GM19467 (cell line): Measurements from ENCODE around the gene ADAM12.
"Not testable (repeated sequence)": the region's sequence is repeated elsewhere in the genome, so short reads cannot be mapped to it uniquely, and the experiment has no call there.

Experiments
- ATAC-seq: cut with Tn5 transposase; IDR thresholded peaks from one replicate; pipeline ENCODE4 v1.9.1; 2021; ENCODE audit warnings: mild to moderate bottlenecking, moderate library complexity; ENCODE audit not compliant: unreplicated experiment

The ADAM12 gene

DNA sequence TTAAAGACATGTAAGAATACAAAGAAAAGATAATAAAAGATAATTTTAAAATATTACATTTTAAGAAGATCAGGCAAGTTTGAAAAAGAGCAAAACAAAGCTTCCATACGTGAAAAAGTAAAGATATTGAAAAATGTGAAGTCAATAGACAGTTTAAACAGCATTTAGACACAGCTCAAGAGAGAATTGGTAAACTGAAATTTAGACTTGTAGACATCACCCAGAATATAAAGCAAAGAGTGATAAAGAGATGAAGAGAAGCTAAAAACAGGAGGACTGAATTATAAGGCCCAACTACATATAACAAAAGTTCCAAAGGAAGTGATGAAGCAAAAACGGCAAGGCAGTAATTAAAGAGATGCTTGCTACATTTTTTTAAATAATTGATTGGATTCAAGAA, 13.8 kb downstream of the ADAM12 start:
- ATAC-seq = no peak

DNA sequence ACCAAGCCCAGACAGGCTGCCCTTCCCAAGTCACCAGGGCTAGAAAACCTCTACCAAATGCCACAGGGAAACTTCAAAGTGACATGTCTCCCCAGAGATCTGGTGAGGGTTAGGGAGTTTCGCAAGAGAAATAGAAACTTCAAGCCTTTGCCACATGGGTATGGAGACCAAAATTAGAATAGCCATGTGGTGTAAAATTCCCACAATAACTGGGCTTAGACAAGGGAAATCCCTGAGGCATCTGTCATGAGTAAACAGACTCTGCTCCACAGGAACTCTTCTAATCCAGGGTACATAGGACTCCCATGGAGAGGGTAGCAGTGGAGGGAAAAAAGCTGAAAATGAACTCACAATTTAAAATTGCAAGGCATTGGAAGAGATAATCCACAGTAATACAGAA, 14.3 kb downstream of the ADAM12 start:
- no peak for ATAC-seq

DNA sequence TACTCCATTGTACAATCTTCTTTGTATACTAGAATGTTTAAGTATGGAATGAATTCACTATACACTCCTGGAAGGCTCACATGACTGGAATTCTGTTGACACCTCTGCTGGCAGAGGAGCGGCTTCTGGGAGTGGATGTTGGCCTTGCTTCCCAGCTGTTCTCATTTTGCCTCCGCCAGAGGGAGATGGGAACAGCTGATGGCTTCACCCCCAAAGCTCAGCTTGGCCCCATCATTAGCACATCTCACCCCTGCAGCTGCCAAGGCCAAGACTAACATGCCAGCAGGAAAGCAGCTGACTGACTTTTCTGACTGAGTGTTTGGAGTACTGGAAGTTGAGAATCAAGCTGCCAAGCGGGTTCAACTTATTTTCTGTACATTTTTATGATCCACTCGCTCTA, 15.1 kb downstream of the ADAM12 start:
- ATAC-seq = no peak

DNA sequence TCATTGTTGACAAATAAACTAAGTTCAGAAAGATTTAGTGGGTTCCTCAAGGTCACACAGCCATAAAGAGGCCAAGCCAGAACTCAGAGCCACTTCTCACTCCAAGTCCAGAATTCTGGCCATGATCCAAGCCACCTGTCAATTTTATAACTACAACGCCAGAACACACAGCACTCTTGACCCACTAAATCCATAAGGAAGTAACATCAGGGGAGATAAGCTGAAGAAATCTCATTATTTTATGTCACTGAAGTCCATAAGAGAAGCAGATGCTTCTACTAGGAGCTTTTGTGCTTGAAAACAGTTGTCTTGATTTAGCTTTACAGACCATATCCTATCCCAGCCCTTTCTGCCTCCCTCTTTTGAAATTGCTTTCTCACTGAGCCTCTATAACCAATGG, 15.9 kb downstream of the ADAM12 start:
- ATAC-seq = no peak

DNA sequence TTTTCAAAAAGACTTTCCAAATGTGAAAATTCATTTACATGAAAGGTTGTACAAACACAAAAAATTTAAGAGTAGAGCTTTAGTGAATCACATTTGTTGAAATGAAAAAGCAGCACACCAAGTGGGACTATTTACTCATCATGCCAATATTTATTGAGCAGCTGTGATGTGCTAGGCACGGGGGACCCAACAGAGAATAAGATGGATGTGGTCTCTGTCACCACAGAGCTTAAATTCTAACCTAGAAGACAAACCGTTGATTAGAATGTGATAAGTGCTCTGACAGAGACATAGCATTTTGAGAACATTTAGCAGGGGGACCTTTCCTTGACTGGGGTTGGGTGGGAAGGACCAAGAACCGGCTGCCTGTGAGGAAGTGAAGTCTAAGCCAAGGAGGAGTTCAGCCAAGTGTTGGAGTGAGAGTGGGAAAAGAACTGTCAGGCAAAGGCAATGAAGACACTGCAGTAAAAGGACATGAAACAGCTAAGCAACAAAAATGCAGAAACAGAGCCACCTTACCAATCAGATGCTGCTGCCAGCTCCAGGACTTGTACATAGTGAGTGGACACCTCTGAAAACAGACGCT, 19.1 kb downstream of the ADAM12 start:
- ATAC-seq = no peak

DNA sequence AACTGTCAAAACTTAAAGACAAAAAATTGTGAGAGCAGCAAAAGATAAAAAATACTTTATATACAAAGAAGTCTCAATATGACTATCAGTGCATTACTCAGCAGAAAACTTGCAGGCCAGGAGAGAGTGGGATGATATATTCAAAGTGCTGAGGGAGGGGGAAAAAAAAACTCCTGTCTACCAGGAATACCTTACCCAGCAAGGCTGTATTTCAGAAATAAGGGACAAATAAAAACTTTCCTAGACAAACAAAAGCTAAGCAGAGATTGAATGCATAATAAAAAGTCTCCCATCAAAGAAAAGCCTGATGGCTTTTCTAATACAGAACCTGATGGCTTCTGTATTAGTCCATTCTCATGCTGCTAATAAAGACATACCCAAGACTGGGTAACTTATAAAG, 31.1 kb downstream of the ADAM12 start:
- no peak for ATAC-seq

DNA sequence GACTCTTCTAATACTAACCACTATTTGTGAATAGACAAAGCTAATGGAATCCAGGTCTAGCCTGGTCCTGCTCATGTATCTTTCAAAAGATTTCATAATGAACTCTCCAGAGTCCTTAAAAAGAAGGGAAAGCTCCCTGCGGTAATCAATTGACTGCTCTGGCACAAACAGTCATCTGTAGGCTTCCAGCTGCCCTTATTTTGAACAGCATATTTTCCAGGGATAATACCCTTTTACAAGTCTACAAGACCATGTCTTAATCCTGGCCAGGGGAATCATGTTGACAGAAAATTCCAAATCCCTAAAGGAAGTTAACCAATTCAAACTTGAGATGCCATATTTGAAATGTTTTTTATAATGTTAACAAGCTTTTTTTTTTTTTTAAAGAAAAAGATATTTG, 34.6 kb downstream of the ADAM12 start:
- no peak for ATAC-seq

DNA sequence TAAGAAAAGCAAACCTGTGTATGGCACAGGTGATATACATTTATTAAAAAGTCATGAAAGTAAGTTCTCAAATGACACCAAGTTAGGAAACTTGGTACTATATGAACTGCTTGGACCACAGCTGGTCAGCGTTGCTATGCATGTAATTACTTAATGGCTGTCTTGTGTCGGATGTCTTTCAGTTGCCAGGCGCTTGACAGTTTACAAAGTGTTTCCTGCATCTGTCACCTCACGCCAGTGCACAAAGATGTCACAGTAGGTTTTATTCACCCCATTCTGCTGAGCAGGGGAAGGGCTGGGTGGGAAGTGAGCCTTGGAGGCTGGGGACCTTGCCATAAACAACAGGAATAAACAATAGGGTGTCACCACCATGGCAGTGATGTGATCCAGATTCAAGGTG, 35.8 kb downstream of the ADAM12 start:
- no peak for ATAC-seq

DNA sequence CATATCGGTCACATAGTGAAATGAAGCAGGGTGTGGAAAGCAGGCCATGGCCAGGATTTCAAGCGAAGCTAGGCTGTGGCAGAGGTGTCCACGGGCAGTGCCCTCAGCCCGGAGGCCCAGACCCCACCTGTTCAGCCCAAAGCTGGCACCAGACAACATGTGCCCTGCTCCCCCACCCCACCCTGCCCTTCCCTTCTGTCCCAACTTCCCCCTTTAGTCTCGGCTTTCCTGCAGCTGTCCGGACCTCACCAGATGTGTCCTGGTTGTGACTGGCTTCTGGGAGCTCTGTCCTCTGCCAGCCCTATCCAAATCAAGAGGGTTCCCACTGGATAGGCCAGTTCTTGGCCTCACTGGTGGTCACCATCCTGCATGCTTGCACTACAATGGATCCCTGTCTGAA, 37.3 kb downstream of the ADAM12 start:
- no peak for ATAC-seq

DNA sequence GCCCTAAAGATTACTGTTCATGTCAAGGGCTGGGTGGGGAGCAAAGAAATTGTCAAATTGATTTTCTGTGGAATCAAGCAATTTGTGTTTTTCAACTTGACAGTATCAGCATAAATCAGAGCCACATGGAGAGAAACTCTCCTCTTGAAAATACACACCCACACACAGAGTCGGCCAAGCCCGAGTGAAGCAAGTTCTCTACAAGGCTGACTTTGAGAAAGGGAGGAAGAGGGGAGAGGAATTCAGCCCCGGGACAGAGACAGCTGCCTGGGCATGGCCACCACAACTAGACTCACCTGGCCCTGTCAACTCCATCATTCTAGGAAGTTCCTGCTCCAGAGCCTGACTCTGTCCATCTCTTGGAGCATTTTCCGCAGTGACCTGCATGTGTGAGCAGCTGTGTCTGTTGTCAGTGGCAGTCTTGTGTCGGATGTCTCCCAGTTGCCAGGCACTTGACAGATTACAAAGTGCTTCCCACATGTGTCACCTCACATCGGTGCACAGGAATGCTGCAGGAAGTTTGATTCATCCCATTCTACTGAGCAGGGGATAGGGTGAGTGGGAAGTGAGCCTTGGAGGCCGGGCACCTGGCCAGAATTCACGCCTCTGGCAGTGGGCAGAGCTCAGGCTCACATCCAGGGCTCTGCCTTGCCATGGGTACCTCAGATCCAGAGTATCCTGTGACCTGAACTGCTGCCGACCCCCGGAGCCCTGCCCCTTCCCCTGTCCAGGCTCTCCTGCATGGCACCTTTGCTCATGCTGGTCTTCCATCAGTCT, 37.9 kb downstream of the ADAM12 start:
- no peak for ATAC-seq

DNA sequence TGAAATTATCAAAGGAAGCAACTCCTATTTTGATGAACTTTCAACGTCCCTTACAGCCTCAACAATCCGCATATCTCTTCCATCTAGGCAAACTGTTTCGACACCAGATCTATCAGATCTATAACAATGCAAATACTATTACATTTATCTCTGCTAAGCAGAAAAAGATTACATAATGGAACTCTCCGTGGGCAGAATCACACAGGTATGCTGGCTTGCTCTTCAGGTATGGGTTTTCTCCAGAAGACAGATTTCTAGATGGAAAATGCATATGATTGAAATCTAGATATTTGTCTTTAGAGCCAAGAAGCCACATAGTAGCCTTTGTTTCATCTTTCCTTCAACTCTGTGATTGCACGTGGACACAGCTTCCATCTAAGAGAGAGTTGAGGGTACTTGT, 38.6 kb downstream of the ADAM12 start:
- ATAC-seq = no peak

DNA sequence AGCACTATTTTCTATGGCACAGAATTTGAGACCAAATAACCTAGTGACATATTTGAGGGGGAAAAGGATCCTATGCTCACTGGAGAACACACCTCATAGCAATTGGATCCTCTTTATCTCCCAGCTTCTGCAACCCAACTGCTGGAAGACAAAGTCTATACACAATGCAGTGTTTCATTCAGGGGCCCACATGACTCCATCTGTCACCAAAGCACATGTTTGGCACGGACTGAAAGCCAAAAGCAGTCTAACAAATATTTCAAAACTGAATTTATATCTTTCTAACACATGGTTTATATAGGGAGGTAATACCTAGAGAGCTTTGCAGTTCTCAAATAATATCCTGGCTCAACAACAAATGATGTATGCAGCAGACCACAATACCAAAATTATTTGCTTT, 39.2 kb downstream of the ADAM12 start:
- ATAC-seq = no peak

DNA sequence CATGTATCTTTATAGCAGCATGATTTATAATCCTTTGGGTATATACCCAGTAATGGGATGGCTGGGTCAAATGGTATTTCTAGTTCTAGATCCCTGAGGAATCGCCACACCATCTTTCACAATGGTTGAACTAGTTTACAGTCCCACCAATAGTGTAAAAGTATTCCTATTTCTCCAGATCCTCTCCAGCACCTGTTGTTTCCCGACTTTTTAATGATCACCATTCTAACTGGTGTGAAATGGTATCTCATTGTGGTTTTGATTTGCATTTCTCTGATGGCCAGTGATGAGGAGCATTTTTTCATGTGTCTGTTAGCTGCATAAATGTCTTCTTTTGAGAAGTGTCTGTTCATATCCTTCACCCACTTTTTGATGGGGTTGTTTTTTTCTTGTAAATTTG, 44.8 kb downstream of the ADAM12 start:
- ATAC-seq = not testable (repeated sequence)

DNA sequence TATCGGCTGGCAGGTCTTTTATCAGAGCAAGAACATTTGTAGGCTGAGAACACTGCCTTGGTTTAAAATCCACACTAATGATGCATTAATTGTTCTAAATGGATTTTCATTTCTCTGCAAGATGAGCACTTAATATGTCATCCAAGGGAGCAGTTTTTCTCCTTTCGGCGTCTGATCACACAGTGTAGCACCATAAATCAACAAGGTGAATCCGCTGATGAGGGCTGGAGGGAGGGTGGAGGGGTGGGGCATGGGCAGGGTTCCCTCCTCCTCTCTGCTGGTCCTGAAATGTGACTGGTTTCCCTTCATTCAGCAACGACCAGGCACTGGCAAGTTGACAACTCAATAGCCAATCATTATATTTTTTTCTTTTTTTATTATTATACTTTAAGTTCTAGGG, 45.6 kb downstream of the ADAM12 start:
- no peak for ATAC-seq

DNA sequence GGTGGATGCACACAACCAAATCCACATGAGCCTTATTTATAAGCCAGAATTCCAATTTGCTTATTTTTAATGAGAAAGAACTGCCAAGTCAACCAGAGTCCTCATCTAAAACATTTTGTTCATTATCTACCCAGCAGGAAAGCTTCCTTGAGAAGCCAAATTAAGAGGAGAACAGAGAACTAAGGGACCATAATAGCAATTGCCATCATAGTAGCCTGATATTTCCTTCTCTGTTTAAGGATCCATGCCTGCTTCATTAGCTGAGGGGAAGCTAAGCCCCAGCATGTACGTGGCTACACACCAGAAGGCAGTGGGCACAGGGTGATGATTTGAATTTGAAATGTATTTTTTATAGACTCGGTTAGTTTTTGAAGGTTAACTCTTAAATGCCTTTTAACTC, 46.8 kb downstream of the ADAM12 start:
- ATAC-seq = no peak

DNA sequence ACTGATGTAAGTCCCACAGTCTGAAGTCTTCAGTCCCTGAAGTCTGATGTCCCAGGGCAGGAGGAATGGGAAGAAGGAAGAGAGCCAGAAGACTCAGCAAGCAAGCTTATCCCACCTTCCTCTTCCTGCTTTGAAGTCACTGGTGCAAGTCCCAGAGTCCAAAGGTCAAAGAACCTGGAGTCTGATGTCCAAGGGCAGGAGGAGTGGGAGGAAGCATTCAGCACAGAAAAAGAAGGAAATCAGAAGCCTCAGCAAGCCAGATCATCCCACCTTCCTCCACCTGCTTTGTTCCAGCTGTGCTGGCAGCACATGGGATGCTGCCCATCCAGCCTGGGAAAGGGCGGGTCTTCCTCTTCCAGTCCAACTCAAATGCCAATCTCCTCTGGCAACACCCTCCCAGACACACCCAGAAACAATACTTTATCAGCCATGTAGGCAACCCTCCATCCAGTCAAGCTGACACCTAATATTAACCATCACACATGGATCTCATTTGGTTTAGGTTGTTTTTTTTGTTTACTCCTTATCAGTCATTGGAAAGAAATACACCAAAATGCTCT, 50.9 kb downstream of the ADAM12 start:
- no peak for ATAC-seq

DNA sequence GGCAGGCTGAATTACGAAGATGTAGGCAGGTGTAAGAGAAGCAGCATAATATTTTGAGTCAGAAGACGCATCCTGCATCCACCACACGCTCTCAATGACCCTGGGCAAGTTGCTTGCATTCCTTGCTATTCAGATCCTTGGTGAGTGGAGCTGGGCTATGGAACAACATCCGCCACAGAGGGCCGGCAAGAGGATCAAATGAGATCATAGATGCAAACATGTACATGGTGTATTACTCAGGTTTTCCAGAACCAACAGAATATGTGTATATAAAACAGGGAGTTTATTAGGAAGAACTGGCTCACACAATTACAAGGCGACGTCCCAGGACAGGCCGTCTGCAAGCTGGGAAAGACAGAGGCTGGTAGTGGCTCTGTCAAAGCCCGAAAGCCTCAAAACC, 51.5 kb downstream of the ADAM12 start:
- no peak for ATAC-seq

DNA sequence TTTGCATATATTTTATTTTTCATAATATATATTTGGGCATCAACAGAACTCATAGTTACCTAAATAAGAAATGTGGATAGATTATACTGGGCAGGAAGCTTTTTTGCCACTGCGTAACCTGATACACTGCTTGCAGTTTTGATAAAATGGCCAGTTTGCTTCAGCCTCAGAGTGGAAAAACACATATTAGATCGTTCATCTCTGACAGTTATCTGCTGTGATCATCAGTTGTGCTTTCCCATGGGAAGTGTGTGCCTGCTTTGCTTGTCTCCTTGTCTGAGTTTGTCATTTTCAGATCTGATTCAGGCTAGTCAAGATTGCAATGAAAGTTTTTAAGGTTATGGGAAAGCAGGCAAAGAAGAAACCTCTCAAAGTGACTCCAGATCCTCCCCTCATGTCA, 54.0 kb downstream of the ADAM12 start:
- ATAC-seq = no peak

DNA sequence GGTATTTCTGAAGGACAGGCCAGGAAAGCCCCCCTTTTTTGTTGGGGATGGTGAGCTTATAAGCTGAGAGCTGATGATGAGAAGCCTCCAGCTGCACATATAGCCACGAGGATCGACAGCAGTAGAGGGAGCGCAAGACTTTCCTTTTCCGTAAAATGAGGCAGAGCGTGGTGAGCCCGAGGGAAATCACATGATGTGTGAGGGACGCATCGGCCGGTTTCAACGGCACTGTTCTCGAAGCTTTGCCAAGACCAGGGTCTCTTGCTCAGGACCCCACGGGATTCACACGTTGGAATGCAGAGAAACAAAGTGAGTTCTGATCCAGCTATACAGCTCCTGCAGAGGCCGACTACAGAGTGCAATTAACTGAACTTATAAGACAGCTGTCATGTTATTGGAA, 55.7 kb downstream of the ADAM12 start:
- ATAC-seq = no peak

DNA sequence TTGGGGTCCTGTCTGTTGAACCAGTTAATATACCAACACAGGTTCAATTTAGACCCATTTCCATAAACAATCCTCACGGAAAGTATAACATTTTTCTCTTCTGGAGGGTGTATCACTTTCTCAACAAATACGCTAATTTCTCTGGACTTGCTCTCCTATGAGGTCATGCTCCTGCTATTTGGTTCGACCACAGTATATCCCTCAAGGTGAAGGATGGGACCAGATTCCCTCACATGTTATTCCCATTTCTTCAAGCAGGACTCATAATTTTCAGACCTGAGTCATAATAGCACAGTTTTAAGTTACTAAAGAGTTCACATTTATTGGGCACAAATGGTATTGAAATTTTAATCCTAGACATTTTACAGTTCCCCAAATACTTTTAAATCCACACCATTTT, 57.2 kb downstream of the ADAM12 start:
- no peak for ATAC-seq

DNA sequence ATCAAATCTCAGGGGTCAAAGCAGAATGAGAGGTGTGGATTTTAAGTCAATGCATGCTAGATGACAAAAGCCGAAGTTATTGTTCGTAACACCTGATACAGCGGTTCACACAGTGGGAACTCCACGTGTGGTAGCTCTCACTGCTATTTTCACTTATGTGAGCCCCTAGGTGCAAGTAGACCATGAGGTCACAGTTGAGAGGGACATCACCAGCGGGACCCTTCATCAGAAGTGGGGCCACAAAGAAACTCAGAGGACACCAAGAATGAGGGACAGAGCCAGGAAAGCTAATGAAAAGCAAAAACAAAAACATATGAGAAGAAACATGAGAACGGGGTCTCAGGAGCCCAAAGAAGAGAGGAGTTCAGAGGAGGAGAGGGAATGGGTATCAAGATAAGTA, 63.5 kb downstream of the ADAM12 start:
- no peak for ATAC-seq

DNA sequence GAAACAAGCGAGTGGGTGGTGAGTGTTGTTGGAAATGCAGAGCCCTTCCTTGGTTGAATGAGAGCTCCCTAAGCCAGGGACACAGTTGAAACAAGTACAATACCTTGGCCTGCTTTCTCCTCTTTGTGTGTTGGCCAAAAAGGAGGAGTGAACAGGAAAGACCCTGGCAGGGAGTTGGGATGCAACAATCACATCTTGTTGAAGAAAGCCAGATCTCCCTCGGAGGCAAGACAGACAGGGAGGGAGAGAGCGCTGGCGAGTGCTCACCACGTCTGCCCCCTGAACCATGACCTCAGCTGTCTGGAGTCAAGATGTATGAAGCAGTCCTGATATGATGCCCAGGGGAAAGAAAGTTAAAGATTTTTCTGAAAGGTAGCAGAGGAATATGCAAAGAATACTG, 66.8 kb downstream of the ADAM12 start:
- ATAC-seq = no peak

DNA sequence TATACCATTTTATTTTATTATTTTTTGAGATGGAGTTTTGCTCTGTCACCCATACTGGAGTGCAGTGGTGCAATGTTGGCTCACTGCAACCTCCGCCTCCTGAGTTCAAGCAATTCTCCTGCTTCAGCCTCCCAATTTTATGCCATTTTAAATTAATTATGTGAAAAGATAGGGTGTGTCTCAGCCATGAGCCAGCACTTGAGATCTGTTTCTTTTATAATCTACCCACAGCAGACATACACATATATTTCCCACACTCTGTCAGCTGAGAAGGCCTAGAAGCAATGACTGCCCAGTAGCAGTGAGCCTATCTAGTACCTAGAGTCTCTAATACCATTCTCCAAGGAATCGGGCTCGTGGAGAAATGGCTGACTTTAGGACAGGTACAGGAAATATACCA, 70.5 kb downstream of the ADAM12 start:
- ATAC-seq = no peak
